GM12878 (cell line): Measurements from ENCODE around the gene LSM14B. TPM values are rescaled to one million over a fixed set of nuclear protein-coding genes. Genes with fewer than 3 reads are reported as not detected.
A peak's percentile ranks its signal among the peaks of the same experiment; 100 is the strongest.

Source experiments
- ATAC-seq: fragments of 200-7000 bp; cut with Tn5 transposase; 3 replicates; pipeline ENCODE4 v1.9.1; 2020; ENCODE audit warnings: mild to moderate bottlenecking, moderate library complexity
- BruUV-seq: library from RNA; stranded (reverse); fragments of 400-500 nt; replicated peaks from 2 replicates; lab custom pipeline; 2021; lab: Mats Ljungman, UMichigan
- CTCF ChIA-PET: fragments of 300-600 bp; sonication (Branson Sonifier 250); formaldehyde crosslinking; extraction: SDS; loops from one replicate; lab custom pipeline; 2021; ENCODE audit warnings: inconsistent platforms; lab: Yijun Ruan, JAX
- POLR2A ChIA-PET: fragments of 350-600 bp; formaldehyde crosslinking; extraction: SDS; loops from one replicate; lab custom pipeline; 2021; ENCODE audit warnings: inconsistent platforms; lab: Charles Lee
- RAD21 ChIA-PET: fragments of 300-600 bp; sonication (Branson Sonifier 250); formaldehyde crosslinking; loops from one replicate; lab custom pipeline; 2023; ENCODE audit warnings: antibody characterized with exemption; ENCODE audit not compliant: unreplicated experiment; lab: Charles Lee
- SMC1A ChIA-PET: fragments of 300-600 bp; sonication (Branson Sonifier 250); formaldehyde crosslinking; loops from one replicate; lab custom pipeline; 2023; ENCODE audit not compliant: unreplicated experiment, uncharacterized antibody; lab: Charles Lee
- DNase-seq: peaks from one replicate; pipeline ENCODE4 v3.0.0-alpha.2; 2011; ENCODE audit warnings: low read depth, low spot score
- FAIRE-seq: peaks from 3 replicates; lab custom pipeline; 2011; peaks lifted over from hg19 to GRCh38; lab: Jason Lieb, UNC
- H2AFZ ChIP-seq: 2 replicates; pipeline ENCODE4 v1.6.0; 2011; ENCODE audit warnings: low read depth, low read length, control low read depth; ENCODE audit not compliant: control insufficient read depth
- H3K27ac ChIP-seq: 2 replicates; pipeline ENCODE4 v1.5.1; 2011; ENCODE audit warnings: control low read depth; ENCODE audit not compliant: control insufficient read depth, insufficient read depth
- H3K27me3 ChIP-seq, 2 experiments: replicated peaks in 1 of 2; 2 replicates each; pipeline versions ENCODE4 v1.6.0 to v1.6.1; 2011; ENCODE audit warnings: low read length in 1 of 2; ENCODE audit not compliant: control insufficient read depth in 2 of 2, insufficient read depth in 2 of 2
- H3K36me3 ChIP-seq, 2 experiments: 2 replicates each; pipeline ENCODE4 v1.5.1; 2011; ENCODE audit warnings: low read length in 1 of 2; ENCODE audit not compliant: control insufficient read depth in 2 of 2, insufficient read depth in 2 of 2
- H3K4me1 ChIP-seq: 2 replicates; pipeline ENCODE4 v1.6.1; 2011; ENCODE audit warnings: mild to moderate bottlenecking, low read length, moderate library complexity, mixed read lengths; ENCODE audit not compliant: control insufficient read depth, insufficient read depth
- H3K4me2 ChIP-seq: 2 replicates; pipeline ENCODE4 v1.6.0; 2011; ENCODE audit warnings: control low read depth; ENCODE audit not compliant: control insufficient read depth, insufficient read depth
- H3K4me3 ChIP-seq: fragments of 200-600 bp; sonication (generic); 2 replicates; pipeline ENCODE4 v1.5.1; 2016
- H3K79me2 ChIP-seq: 2 replicates; pipeline ENCODE4 v1.6.0; 2011; ENCODE audit warnings: low read length; ENCODE audit not compliant: control insufficient read depth, insufficient read depth
- H3K9ac ChIP-seq: 2 replicates; pipeline ENCODE4 v1.8.0; 2011; ENCODE audit warnings: low read length, control low read depth, mixed read lengths; ENCODE audit not compliant: control insufficient read depth, insufficient read depth
- H3K9me3 ChIP-seq: replicated peaks from 3 replicates; pipeline ENCODE4 v1.5.1; 2011; ENCODE audit warnings: mild to moderate bottlenecking, low read length; ENCODE audit not compliant: control insufficient read depth, insufficient read depth
- H4K20me1 ChIP-seq: 2 replicates; pipeline ENCODE4 v1.6.0; 2011; ENCODE audit not compliant: control insufficient read depth, insufficient read depth
- CREB1 ChIP-seq: IDR thresholded peaks from 2 replicates; pipeline ENCODE4 v1.6.1; 2012; ENCODE audit warnings: low read depth, mild to moderate bottlenecking, inconsistent platforms
- DPF2 ChIP-seq: fragments of 450-650 bp; IDR thresholded peaks from 2 replicates; pipeline ENCODE4 v1.6.1; 2017; ENCODE audit warnings: mild to moderate bottlenecking
- E2F8 ChIP-seq: fragments of 450-650 bp; IDR thresholded peaks from 2 replicates; pipeline ENCODE4 v1.6.1; 2018; ENCODE audit warnings: mild to moderate bottlenecking, low read depth, moderate library complexity; ENCODE audit not compliant: partially characterized antibody
- EGR1 ChIP-seq, 2 experiments: IDR thresholded peaks; 1 replicate in 1 of 2; 2 replicates in 1 of 2; pipeline ENCODE4 v1.6.1; 2011 to 2012; ENCODE audit warnings: low read depth in 2 of 2, low read length in 2 of 2, borderline replicate concordance in 1 of 2, mild to moderate bottlenecking in 1 of 2, moderate library complexity in 1 of 2
- GABPA ChIP-seq: IDR thresholded peaks from 2 replicates; pipeline ENCODE4 v1.6.1; 2014; ENCODE audit warnings: antibody characterized with exemption, low read depth, mild to moderate bottlenecking, inconsistent platforms
- HDAC2 ChIP-seq: fragments of 200-600 bp; sonication (generic); IDR thresholded peaks from 2 replicates; pipeline ENCODE4 v1.6.1; 2017
- HDAC6 ChIP-seq: fragments of 200-600 bp; sonication (generic); IDR thresholded peaks from one replicate; pipeline ENCODE4 v1.8.0; 2017; ENCODE audit warnings: antibody characterized with exemption; ENCODE audit not compliant: unreplicated experiment
- HDGF ChIP-seq: fragments of 450-650 bp; IDR thresholded peaks from 2 replicates; pipeline ENCODE4 v1.6.1; 2016; ENCODE audit warnings: antibody characterized with exemption
- IKZF1 ChIP-seq: fragments of 450-650 bp; conservative IDR thresholded peaks from 2 replicates; pipeline ENCODE4 v1.6.1; 2017; ENCODE audit warnings: antibody characterized with exemption, mild to moderate bottlenecking
- NKRF ChIP-seq: fragments of 450-650 bp; conservative IDR thresholded peaks from 2 replicates; pipeline ENCODE4 v1.6.1; 2017; ENCODE audit warnings: mild to moderate bottlenecking, moderate library complexity
- NR2F1 ChIP-seq: fragments of 450-650 bp; conservative IDR thresholded peaks from 2 replicates; pipeline ENCODE4 v1.6.1; 2017; ENCODE audit warnings: mild to moderate bottlenecking
- PAX5 ChIP-seq: IDR thresholded peaks from 2 replicates; pipeline ENCODE4 v1.6.1; 2011; ENCODE audit warnings: low read depth, low read length, borderline replicate concordance
- POLR2A ChIP-seq: IDR thresholded peaks from 2 replicates; pipeline ENCODE4 v1.6.1; 2011; ENCODE audit warnings: low read depth, mild to moderate bottlenecking, low read length
- POLR2AphosphoS2 ChIP-seq: IDR thresholded peaks from 2 replicates; pipeline ENCODE4 v1.6.1; 2011; ENCODE audit warnings: low read depth, mild to moderate bottlenecking, low read length, improper control_type of control experiment, moderate library complexity
- RB1 ChIP-seq: fragments of 450-650 bp; formaldehyde crosslinking; IDR thresholded peaks from 2 replicates; pipeline ENCODE4 v1.6.1; 2017; ENCODE audit warnings: mild to moderate bottlenecking, borderline replicate concordance
- SRF ChIP-seq, 2 experiments: IDR thresholded peaks; 2 replicates each; pipeline ENCODE4 v1.6.1; 2011; ENCODE audit warnings: low read depth in 2 of 2, low read length in 2 of 2, mild to moderate bottlenecking in 1 of 2, moderate library complexity in 1 of 2
- TARDBP ChIP-seq: IDR thresholded peaks from 2 replicates; pipeline ENCODE4 v1.6.1; 2016; ENCODE audit warnings: borderline replicate concordance
- YY1 ChIP-seq: IDR thresholded peaks from 2 replicates; pipeline ENCODE4 v1.6.1; 2011; ENCODE audit warnings: low read depth, mild to moderate bottlenecking, low read length
- ZNF622 ChIP-seq: fragments of 450-650 bp; IDR thresholded peaks from 2 replicates; pipeline ENCODE4 v1.6.1; 2017; ENCODE audit warnings: mild to moderate bottlenecking, inconsistent platforms
- WGBS: methylation state at CpG from one replicate; pipeline ENCODE4 v1.1.6; 2016; ENCODE audit warnings: low lambda C conversion rate; ENCODE audit not compliant: insufficient replicate concordance, insufficient coverage; ENCODE audit errors: missing lambda C conversion rate; 5-methylcytosine and 5-hydroxymethylcytosine counted together
- in situ Hi-C: fragments of 300-500 bp; cut with MboI; formaldehyde crosslinking; loops from 9 replicates; pipeline ENCODE4 v1.14.3; 2018; ENCODE audit warnings: mixed read lengths
- intact Hi-C: fragments of 100-400 bp; cut with micrococcal nuclease; formaldehyde crosslinking; loops from one replicate; pipeline ENCODE4 v1.14.2; 2022; ENCODE audit not compliant: unreplicated experiment
- polyA plus RNA-seq, 11 experiments: library from polyadenylated mRNA; depleted of rRNA in 4 of 11; unstranded in 6 of 11; stranded (reverse) in 5 of 11; fragments of >200 nt; fragmentation: Nextera tagmentation in 4 of 11; fragmentation: Illumina TruSeq in 1 of 11; extraction: Ambion mirVana in 4 of 11; extraction: Trizol in 1 of 11; gene quantifications; 1 replicate in 1 of 11; 2 replicates in 10 of 11; pipeline versions ENCODE4 v1.2.1 to v1.2.3, GENCODE V29; 2011 to 2016; ENCODE audit warnings: inconsistent platforms in 2 of 11, missing spikeins in 2 of 11, low read depth in 1 of 11
- total RNA-seq, 4 experiments: library from RNA; depleted of rRNA in 3 of 4; stranded (reverse); fragments of >200 nt in 3 of 4; fragmentation: Illumina TruSeq in 1 of 4; extraction: Trizol in 1 of 4; gene quantifications; 2 replicates each; pipeline versions ENCODE4 v1.2.1 to v1.2.3, GENCODE V29; 2013 to 2021

LSM14B gene
- total and polyA plus RNA-seq, 10 of the 15 experiments (the other 5 are each of a cell fraction or from before 2014, with no cell fraction given), result 0.56 to 34.3 (median 15.6) TPM

GRCh38 chr20:62143957-62144825 is 21.9 kb downstream of the LSM14B start:
- Histone ChIP-seq H3K9me3 (no peaks in the 10 kb centered on the region), H3K27me3 (no peaks in the 10 kb centered on the region), H3K79me2 (peaks cover 80% of the 10 kb centered on the region), H3K4me2 (peak overlapping the region; percentile 89), H3K4me1 (peaks cover 12% of the 10 kb centered on the region), H4K20me1 (peaks cover 12% of the 10 kb centered on the region), H3K9ac (peak overlapping the region; percentile 71; the same call in 1 of the 2 replicates), H2AFZ (peak overlapping the region; percentile 71; the same call in 1 of the 2 replicates), H3K27ac (peak overlapping the region; percentile 19; the same call in 1 of the 2 replicates), H3K4me3 (peak overlapping the region; percentile 72), H3K36me3 (peaks cover 7 to 13% of the 10 kb centered on the region in 2 experiments)
- BruUV-seq, result no TSS peak
- ChIA-PET CTCF (interaction anchor here (0.8 to 1.1 kb wide), 3 partner anchors 13 to 124 kb away, joined by 3 to 5 read pairs (median 3); no protein-coding TSS in a partner anchor), POLR2A (interaction anchor here (1.2 to 1.4 kb wide), 2 partner anchors 23 to 77 kb away, joined by 3 to 6 read pairs; no protein-coding TSS in a partner anchor), SMC1A (no interaction called here), RAD21 (no interaction called here)
- no peak for DNase-seq
- ATAC-seq, result peak; percentile 63
- FAIRE-seq, result peak; percentile 75
- WGBS, result 6% methylated on average over 37 of the region's 104 CpGs
- in situ Hi-C loops, result no loop called here
- intact Hi-C loops, result loop anchor here (2.0 to 5.0 kb wide), 2 partner anchors 21 to 82 kb away; partner anchors contain the start of gene LSM14B
- TF ChIP-seq TARDBP (no peak), HDAC6 (peak; percentile 95), DPF2 (peak; percentile 38; the same call in 1 of the 2 replicates), EGR1 (IDR thresholded peaks at IDR 0.05; ENCODE audit: borderline replicate concordance in 1 of 2, low read depth in 2 of 2, low read length in 2 of 2) (peak in 1 of 2 experiments; percentile 34; a peak in 1 of 3 replicates), SRF (IDR thresholded peaks at IDR 0.05; ENCODE audit: low read depth in 2 of 2, low read length in 2 of 2) (no peak), ZNF622 (no peak), YY1 (peak; percentile 30; the same call in 1 of the 2 replicates), NKRF (peak; percentile 17; the same call in 1 of the 2 replicates), IKZF1 (peak; percentile 72), HDGF (0 out of 2 replicates have a peak, but pooled peaks have one; percentile 35), POLR2AphosphoS2 (0 out of 2 replicates have a peak, but pooled peaks have one; percentile 2), POLR2A (peak; percentile 56), CREB1 (peak; percentile 17; the same call in 1 of the 2 replicates), GABPA (no peak), PAX5 (no peak), NR2F1 (no peak), E2F8 (no peak), RB1 (peak; percentile 54; the same call in 1 of the 2 replicates), HDAC2 (0 out of 2 replicates have a peak, but pooled peaks have one; percentile 40)
